GM13977 (cell line): ENCODE measurements around the gene SLC25A25.

ENCODE experiments used
- DNase-seq: peaks from one replicate; pipeline ENCODE4 v3.0.0; 2012; ENCODE audit warnings: low spot score
- CTCF ChIP-seq: IDR thresholded peaks from 2 replicates; pipeline ENCODE4 v1.5.1; 2012; ENCODE audit warnings: mild to moderate bottlenecking, control low read depth; ENCODE audit not compliant: insufficient read depth; ENCODE audit errors: extremely low read depth, missing control alignments
- in situ Hi-C: fragments of 300-500 bp; cut with MboI; formaldehyde crosslinking; loops from one replicate; pipeline ENCODE4 v1.12.0; 2022; ENCODE audit warnings: low sequenced_read_pairs, low pct_unique_long_range_greater_than_20kb, mixed read lengths, inconsistent platforms; ENCODE audit not compliant: unreplicated experiment

SLC25A25 gene

GRCh38 chr9:128138001-128138400 is 70.0 kb downstream of the SLC25A25 start:
- TF ChIP-seq CTCF = no peak
- in situ Hi-C loops = no loop called here
- DNase-seq = no peak

DNA sequence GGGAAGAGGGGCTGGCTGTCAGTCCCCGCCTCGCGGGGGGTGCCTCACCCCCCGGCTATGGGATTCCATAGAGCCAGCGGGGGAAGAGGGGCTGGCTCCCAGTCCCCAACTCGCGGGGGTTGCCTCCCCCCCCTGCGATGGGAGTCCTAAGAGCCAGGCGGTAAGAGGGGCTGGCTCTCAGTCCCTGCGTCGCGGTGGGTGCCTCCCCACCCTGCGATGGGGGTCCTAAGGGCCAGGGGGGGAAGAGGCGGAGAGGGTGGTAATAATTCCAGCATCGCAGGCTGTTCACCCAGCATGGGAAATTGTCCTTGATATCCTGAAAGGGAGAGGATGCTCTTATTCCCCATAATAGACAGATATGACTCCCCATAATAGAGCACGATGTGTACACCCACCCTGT is 71.6 kb downstream of the SLC25A25 start:
- no peak for TF ChIP-seq CTCF
- in situ Hi-C loops = no loop called here
- DNase-seq = no peak

DNA sequence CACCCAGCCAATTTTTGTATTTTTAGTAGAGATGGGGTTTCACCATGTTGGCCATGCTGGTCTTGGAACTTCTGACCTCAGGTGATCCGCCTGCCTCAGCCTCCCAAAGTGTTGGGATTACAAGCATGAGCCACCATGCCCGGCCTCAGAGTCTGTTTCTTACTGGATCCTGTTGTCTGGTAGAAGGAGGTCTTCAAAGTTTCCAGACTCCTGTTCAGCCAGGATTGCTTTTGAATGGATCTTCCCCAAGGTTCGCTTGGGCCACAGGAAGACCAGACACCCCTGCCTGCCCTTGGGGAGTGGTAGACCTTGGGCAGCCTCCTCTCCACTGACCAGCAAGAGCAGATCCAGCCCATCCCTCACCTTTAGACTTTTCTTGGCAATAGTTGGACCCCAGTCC is 73.6 kb downstream of the SLC25A25 start:
- no peak for TF ChIP-seq CTCF
- DNase-seq = no peak
- in situ Hi-C loops = no loop called here

DNA sequence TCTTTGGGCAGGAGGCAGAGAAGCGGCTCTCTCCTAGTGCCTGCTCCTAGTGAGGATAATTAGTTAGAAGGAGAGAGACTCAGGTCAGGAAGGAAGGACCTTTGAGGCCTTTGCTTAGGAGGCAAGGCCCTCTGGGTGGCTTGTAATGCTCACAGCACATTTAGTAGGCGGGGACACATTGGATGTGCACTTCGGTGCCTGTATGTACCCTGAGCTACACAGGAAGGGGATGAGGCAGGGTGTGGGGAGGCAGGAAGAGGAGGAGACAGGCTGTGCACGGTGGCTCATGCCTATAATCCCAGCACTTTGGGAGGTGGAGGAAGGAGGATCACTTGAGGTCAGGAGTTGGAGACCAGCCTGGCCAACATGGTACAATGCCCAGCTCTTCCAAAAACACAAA is 74.0 kb downstream of the SLC25A25 start:
- no peak for DNase-seq
- no peak for TF ChIP-seq CTCF
- in situ Hi-C loops = no loop called here

DNA sequence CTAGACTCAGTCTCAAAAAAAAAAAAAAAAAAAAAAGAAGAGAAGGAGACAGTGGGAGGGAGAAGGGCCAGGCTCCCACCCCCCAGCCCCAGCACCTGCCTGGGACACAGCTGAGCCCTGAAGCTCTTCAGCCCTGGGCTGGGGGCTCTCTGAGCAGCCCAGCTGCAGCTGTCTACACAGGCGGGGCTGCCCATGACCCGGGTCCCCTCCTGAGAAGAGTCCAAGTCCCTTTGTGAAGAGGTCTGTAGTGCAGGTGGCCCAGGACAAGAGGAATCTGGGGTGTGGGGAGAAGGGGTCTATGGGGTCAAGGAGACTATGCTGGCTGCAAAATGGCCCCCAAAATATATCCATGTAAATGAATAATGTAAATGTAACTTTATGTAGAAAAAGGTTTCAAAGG is 74.6 kb downstream of the SLC25A25 start:
- DNase-seq = no peak
- no peak for TF ChIP-seq CTCF
- in situ Hi-C loops = no loop called here

DNA sequence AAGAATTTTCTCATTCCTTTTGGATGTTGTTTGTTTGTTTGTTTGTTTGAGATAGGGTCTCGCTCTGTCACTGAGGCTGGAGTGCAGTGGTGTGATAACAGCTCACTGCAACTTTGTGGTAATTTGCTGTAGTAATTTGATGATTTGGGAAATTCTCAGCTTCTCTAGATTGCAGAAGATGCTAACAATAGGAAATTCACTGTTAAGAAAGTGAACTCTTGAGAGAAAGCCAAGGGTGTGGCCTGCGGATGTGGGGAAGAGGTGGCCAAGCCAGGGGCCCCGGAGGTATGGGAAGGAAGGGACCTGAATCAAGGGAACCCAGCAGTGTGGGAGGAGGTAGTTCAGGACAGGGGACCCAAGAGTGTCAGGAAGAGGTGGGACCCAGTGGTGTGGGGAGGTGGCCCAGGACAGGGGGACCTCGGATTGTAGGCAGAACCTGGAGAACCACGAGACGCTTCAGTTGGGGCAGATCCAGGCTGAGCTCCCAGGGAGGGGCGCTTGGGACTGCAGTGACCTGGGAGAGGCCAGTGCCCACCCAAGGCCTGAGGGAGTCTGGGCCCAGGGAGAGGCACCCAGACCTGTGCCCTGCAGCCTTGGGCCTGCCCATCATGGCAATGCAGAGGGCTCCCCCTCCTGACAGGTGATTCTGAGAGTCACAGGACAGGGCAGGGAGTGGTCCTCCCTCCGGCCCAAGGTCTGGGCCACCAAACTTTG is 75.7 kb downstream of the SLC25A25 start:
- no peak for DNase-seq
- TF ChIP-seq CTCF = no peak
- in situ Hi-C loops = no loop called here
